Stimulated activated CD4-positive, alpha-beta T cell treated with anti-CD3 and anti-CD28 coated beads, Interleukin-12 subunit alpha, Interleukin-12 subunit beta, amount 100 ng/mL, for 48 hours (primary cell): ENCODE results near the gene TAF8.
"Not testable (repeated sequence)": the region's sequence is repeated elsewhere in the genome, so short reads cannot be mapped to it uniquely, and the experiment has no call there.

Experiments used
- DNase-seq, 3 donors: peaks; one replicate each; pipeline ENCODE4 v3.0.0-alpha.2; 2020; ENCODE audit warnings: low read depth in 2 of 3, low spot score in 1 of 3

Gene TAF8, protein sequence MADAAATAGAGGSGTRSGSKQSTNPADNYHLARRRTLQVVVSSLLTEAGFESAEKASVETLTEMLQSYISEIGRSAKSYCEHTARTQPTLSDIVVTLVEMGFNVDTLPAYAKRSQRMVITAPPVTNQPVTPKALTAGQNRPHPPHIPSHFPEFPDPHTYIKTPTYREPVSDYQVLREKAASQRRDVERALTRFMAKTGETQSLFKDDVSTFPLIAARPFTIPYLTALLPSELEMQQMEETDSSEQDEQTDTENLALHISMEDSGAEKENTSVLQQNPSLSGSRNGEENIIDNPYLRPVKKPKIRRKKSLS

GRCh38 chr6:42050297-42051267 lies at the start of gene TAF8:
TSS of gene TAF8 (plus strand) at chr6:42050524. CDS start at chr6:42050542, 18 bp downstream.
- peak; percentile 81 to 86 (median 82) for DNase-seq

DNA sequence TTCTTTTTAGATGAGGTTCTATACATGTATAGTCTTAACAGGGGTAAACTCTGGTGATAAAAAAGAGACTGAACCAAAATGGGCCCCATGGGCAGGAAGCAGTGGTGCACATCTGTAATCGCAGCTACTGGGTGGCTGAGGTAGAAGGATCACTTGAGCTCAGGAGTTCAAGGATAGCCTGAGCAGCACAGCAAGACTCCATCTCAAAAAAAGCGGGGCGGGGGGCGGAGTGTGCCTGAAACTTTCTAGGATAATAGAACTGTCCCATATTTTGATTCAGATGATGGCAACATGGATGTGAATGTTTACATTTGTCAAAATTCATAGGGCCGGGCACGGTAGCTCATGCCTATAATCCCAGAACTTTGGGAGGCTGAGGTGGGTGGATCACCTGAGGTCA lies 48.8 kb upstream of the TAF8 start:
- no peak for DNase-seq

- not testable (repeated sequence) for DNase-seq
These were observed 46.7 kb upstream of the TAF8 start for GRCh38 chr6:42003658-42004057.

DNA sequence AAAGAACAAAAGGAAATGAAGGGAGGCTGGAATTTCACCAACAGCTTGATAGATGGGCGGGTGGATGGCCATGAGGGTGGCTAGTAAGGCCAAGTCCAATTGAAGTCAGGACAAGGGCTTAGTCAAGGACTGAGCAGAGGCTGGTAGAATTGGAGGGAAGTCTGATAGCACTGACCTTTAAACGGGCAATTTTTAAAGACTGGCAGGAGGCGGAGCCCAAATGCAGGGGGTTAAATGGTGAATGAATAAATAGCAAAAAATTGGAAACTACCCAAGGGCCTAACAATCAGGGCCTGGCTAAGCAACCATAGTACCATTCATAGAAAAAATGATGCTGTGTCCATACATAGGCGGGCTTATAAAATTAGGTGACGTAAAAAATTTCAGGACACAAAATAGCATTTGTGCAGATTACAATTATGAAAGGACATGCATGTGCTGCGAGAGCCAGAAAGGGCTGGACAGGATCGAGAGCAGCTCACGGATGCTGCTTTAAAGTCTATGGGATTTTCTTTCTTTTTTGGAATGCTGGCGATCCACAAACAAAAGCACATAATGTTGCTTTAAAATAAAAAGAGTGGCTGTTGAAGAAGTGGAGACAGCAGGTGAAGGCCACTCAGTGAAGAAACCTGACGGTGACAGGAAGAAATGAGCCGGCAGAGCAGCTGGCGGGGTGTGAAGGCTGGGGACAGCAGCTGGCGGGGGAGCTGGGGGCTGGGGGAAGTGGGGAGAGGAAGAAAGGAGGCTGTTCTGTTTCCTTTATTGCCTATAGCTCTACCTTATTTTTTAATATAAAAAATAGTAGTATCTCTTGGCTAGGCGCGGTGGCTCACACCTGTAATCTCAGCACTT lies 42.8 kb upstream of the TAF8 start:
- DNase-seq: no peak

- DNase-seq: not testable (repeated sequence)
These were observed 42.2 kb upstream of the TAF8 start for GRCh38 chr6:42008138-42008528.

- no peak for DNase-seq
These were observed 40.5 kb upstream of the TAF8 start for GRCh38 chr6:42009844-42010184.

- DNase-seq: no peak
These were observed 40.0 kb upstream of the TAF8 start for GRCh38 chr6:42010185-42010891.

DNA sequence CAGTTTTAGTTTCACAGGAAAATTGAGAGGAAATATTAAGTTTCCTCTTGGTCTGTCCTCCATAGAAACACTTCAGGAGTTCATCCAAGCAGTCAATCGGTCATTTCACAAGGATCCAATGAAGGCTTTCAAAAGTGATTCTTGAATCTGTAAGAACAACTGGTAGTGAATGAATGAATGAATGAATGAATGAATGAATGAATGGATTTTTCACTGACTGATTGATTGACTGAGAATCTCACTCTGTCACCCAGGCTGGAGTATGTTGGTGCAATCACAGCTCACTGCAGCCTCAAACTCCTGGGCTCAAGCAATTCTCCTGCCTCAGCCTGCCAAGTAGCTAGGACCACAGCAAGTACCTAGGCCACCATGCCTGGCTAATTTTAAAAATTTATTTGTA lies 39.4 kb upstream of the TAF8 start:
- no peak for DNase-seq

- no peak for DNase-seq
These were observed 37.7 kb upstream of the TAF8 start for GRCh38 chr6:42012501-42013133.

- DNase-seq: no peak
These were observed 37.2 kb upstream of the TAF8 start for GRCh38 chr6:42013134-42013516.

DNA sequence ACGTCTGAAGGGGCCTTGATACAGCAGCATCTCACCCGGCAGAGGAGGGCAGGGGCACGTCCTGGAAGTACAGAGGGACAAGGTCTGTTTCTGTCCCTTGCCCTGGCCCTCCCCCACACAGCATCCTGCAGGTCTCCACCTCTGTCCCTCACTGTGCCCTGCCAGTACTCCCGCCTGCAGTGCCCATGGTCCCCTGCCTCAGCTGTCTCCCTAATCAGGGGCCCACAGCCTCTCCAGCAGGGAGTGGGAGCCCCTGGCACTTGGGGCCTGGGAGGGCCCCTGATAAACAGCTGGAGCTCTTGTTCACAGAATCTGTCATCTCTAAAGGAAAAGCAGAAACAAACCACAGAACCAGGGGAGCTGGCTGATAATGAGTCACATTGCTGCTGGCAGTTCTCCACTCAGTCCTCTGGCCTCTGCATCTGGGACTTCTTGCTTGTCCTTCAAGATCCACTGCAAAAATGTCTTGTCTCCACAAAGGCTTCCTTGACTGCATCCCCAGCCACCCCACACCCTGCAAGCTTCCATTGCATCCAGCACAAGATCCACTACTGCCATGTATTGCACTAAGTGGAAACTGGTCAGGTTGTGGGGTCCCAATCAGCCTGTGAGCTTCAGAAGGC lies 33.2 kb upstream of the TAF8 start:
- DNase-seq: no peak

- DNase-seq: no peak
These were observed 29.4 kb upstream of the TAF8 start for GRCh38 chr6:42020967-42021366.

GRCh38 chr6:42021847-42022754 lies 28.2 kb upstream of the TAF8 start:
- DNase-seq: no peak

GRCh38 chr6:42022755-42023384 lies 27.5 kb upstream of the TAF8 start:
- no peak for DNase-seq

GRCh38 chr6:42025066-42025844 lies 25.1 kb upstream of the TAF8 start:
- DNase-seq: no peak

GRCh38 chr6:42025845-42026243 lies 24.5 kb upstream of the TAF8 start:
- no peak for DNase-seq

- DNase-seq: no peak
These were observed 23.8 kb upstream of the TAF8 start for GRCh38 chr6:42026540-42026939.
